Psoas muscle (tissue), 8 donors: ENCODE results near the gene SRRM3. TPM values are rescaled to one million over a fixed set of nuclear protein-coding genes. Genes with fewer than 3 reads are reported as not detected.

Experiments
- ATAC-seq, 4 donors: fragments of 200-7000 bp; cut with Tn5 transposase; one replicate each; pipeline ENCODE4 v1.9.1; 2020; ENCODE audit warnings: moderate library complexity in 3 of 4, mild to moderate bottlenecking in 2 of 4
- DNase-seq, 2 donors: peaks; one replicate each; pipeline ENCODE4 v3.0.0-alpha.2; 2020
- H3K27ac ChIP-seq: fragments of 200-600 bp; one replicate; pipeline ENCODE4 v1.8.0; 2022
- H3K27me3 ChIP-seq, 3 donors: fragments of 200-600 bp in 1 of 3; one replicate each; pipeline versions ENCODE4 v1.6.1 to v1.8.0; 2013 to 2022; ENCODE audit warnings: low read length in 2 of 3, mild to moderate bottlenecking in 2 of 3, moderate library complexity in 1 of 3; ENCODE audit not compliant: insufficient read depth in 3 of 3
- H3K36me3 ChIP-seq, 2 donors: fragments of 200-600 bp in 1 of 2; one replicate each; pipeline versions ENCODE4 v1.6.1 to v1.8.0; 2013 to 2022; ENCODE audit warnings: low read depth in 1 of 2, mild to moderate bottlenecking in 1 of 2, moderate library complexity in 1 of 2; ENCODE audit not compliant: insufficient read depth in 1 of 2
- H3K4me1 ChIP-seq: fragments of 200-600 bp; one replicate; pipeline ENCODE4 v1.8.0; 2022
- H3K4me3 ChIP-seq: fragments of 200-600 bp; one replicate; pipeline ENCODE4 v1.8.0; 2022; ENCODE audit warnings: mild to moderate bottlenecking
- H3K9me3 ChIP-seq: fragments of 200-600 bp; one replicate; pipeline ENCODE4 v1.8.0; 2022
- CTCF ChIP-seq: fragments of 200-600 bp; IDR thresholded peaks from one replicate; pipeline ENCODE4 v1.8.0; 2022; ENCODE audit warnings: antibody characterized with exemption
- WGBS, 3 donors: extraction: QIAGEN DNeasy Blood & Tissue Kit; methylation state at CpG; one replicate each; pipeline versions ENCODE4 v1.1.6 to v1.1.7; 2013; 5-methylcytosine and 5-hydroxymethylcytosine counted together
- intact Hi-C, 2 donors: fragments of 100-400 bp; cut with DNase I; formaldehyde crosslinking; loops; one replicate each; pipeline versions ENCODE4 v1.11.0 to v1.14.2; 2022
- polyA plus RNA-seq, 3 donors: library from polyadenylated mRNA; stranded (reverse); fragments of 200-250 nt; gene quantifications; one replicate each; pipeline ENCODE4 v1.2.3, GENCODE V29; 2013
- total RNA-seq, 4 donors: library from RNA; stranded (reverse); fragmentation: NEBNext Ultra II Directional in 2 of 4; extraction: Animal tissue kit (Norgen Biotek cat#: 25700) in 2 of 4; gene quantifications; one replicate each; pipeline versions ENCODE4 v1.2.1 to v1.2.4, GENCODE V29; 2021 to 2023
- donor health status: healthy with polysubstance abuse.
- donor health status: DM: no; HTN: no; CAD: no; lungs with moderate emphysema.
- donor health status: Bipolar disorder and iron deficiency.
- donor health status: healthy.
- donor health status: DM: yes; HTN: yes; CAD: no.
- donor health status: DM: no; HTN: no; CAD: no.
- donor health status: DM: no; HTN: no; CAD: no.
- donor health status: DM: yes; HTN: yes; CAD: no.

Gene SRRM3
- total and polyA plus RNA-seq, 7 donors = 0.48 to 5.4 (median 0.69) TPM

- H3K9me3 ChIP-seq = no peaks in the 10 kb centered on the region
- no peak for TF ChIP-seq CTCF
- intact Hi-C loops = no loop called here
Measured at GRCh38 chr7:76272142-76272541, 70.4 kb downstream of the SRRM3 start.

GRCh38 chr7:76272851-76273497 is 71.3 kb downstream of the SRRM3 start:
- WGBS, 3 donors = 26 to 35% (median 31%) methylated on average over 7 of the region's 7 CpGs
- intact Hi-C loops = no loop called here
- no peak for TF ChIP-seq CTCF
- DNase-seq = no peak
- Histone ChIP-seq H3K27ac (no peak overlapping the region), H3K4me1 (no peaks in the 10 kb centered on the region), H3K4me3 (no peak overlapping the region), H3K27me3 (peaks cover 0 to 41% (median 10%) of the 10 kb centered on the region in 3 donors), H3K36me3 (no peaks in the 10 kb centered on the region), H3K9me3 (no peaks in the 10 kb centered on the region)
- ATAC-seq = no peak

More at GRCh38 chr7:76272142-76272541, 70.4 kb downstream of the SRRM3 start:
- no peak for DNase-seq
- no peak overlapping the region for H3K27ac ChIP-seq
- no peak overlapping the region for H3K4me3 ChIP-seq
- no peak for ATAC-seq
- WGBS, 3 donors = 85 to 92% (median 90%) methylated on average over 6 of the region's 6 CpGs
- H3K36me3 ChIP-seq = no peaks in the 10 kb centered on the region
- H3K4me1 ChIP-seq = peaks cover 4% of the 10 kb centered on the region
- peaks cover 0 to 45% (median 13%) of the 10 kb centered on the region in 3 donors for H3K27me3 ChIP-seq

- Histone ChIP-seq H3K4me3 (no peak overlapping the region), H3K27me3 (peaks cover 0 to 39% (median 7%) of the 10 kb centered on the region in 3 donors), H3K4me1 (no peaks in the 10 kb centered on the region), H3K27ac (no peak overlapping the region), H3K9me3 (no peaks in the 10 kb centered on the region), H3K36me3 (no peaks in the 10 kb centered on the region)
- ATAC-seq (no peak), DNase-seq (no peak)
- intact Hi-C loops = no loop called here
- WGBS, 3 donors = 78 to 83% (median 79%) methylated on average over 5 of the region's 5 CpGs
- no peak for TF ChIP-seq CTCF
Measured at GRCh38 chr7:76273503-76273902, 71.8 kb downstream of the SRRM3 start.

- Histone ChIP-seq H3K27ac (no peak overlapping the region), H3K27me3 (peaks cover 0 to 47% (median 6%) of the 10 kb centered on the region in 3 donors), H3K9me3 (no peaks in the 10 kb centered on the region), H3K4me3 (no peak overlapping the region), H3K36me3 (no peaks in the 10 kb centered on the region), H3K4me1 (no peaks in the 10 kb centered on the region)
- ATAC-seq (no peak), DNase-seq (no peak)
- intact Hi-C loops = no loop called here
- WGBS, 3 donors = 85 to 100% (median 96%) methylated on average over 1 of the region's 1 CpG
- no peak for TF ChIP-seq CTCF
Measured at GRCh38 chr7:76278540-76278939, 76.8 kb downstream of the SRRM3 start.

GRCh38 chr7:76280408-76280807 is 78.7 kb downstream of the SRRM3 start:
- no peak for TF ChIP-seq CTCF
- H3K27me3 ChIP-seq = peaks cover 0 to 42% (median 11%) of the 10 kb centered on the region in 3 donors
- WGBS, 3 donors = 20 to 35% (median 25%) methylated on average over 11 to 25 of the region's 25 CpGs
- ATAC-seq = no peak
- H3K4me3 ChIP-seq = no peak overlapping the region
- H3K4me1 ChIP-seq = no peaks in the 10 kb centered on the region
- DNase-seq = no peak
- intact Hi-C loops = no loop called here
- H3K27ac ChIP-seq = no peak overlapping the region
- H3K36me3 ChIP-seq = no peaks in the 10 kb centered on the region
- H3K9me3 ChIP-seq = no peaks in the 10 kb centered on the region
